ENCODE measurements around the gene ARHGEF4.

Gene ARHGEF4

DNA sequence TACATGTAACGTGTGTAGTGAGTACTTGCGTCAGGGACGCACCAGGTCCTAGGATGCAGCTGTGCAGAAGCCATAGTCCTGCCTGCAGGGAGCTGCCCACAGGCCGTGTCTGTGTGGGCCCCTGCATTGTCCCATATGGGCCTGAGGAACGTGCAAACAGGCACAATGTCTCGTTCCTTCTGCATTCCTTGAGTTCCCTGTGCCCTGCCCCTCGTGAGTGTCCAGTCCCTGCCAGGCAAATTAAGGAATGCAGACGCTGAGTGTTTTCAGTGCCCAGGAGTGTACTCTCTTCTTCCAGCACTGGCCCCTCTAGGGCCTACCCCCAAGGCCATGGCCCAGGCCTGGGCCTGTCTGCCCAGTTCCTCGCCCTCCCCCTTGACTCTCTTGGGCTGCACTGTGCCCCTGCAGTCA, 194.7 kb downstream of the ARHGEF4 start:
- H3K27me3 ChIP-seq (ENCODE audit: insufficient read depth, low read length, poor library complexity, severe bottlenecking) = no peaks in the 10 kb centered on the region
- no peaks in the 10 kb centered on the region for H3K79me2 ChIP-seq (ENCODE audit: insufficient read depth, low read length)
- H4K20me1 ChIP-seq (ENCODE audit: insufficient read depth, low read length, poor library complexity, severe bottlenecking) = no peaks in the 10 kb centered on the region

DNA sequence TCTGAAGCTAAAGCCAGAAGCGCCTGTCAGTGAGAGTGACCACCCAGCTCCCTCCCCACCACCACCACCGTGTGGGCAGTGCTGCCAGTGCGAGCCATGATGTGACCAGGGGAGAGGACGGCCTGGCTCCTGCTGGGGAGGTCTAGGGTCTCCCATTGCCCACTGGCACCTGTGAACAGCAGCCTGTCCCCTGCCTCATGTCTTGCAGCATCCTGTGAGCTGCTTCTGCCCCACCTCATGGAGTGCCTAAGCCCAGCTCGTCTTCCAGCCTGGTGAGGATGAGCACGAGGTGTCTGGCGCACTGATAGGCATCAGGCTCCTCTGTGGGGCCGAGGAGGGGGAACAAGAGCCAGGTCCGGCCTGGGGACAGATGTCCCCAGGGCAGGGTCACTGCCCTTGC, 195.2 kb downstream of the ARHGEF4 start:
- no peak overlapping the region for H3K4me3 ChIP-seq (ENCODE audit: low read length, poor library complexity, severe bottlenecking)
- no peaks in the 10 kb centered on the region for H3F3A ChIP-seq (ENCODE audit: low read depth)
- no peaks in the 10 kb centered on the region for H3K79me2 ChIP-seq (ENCODE audit: insufficient read depth, low read length)
- TF ChIP-seq, protein P1, sequence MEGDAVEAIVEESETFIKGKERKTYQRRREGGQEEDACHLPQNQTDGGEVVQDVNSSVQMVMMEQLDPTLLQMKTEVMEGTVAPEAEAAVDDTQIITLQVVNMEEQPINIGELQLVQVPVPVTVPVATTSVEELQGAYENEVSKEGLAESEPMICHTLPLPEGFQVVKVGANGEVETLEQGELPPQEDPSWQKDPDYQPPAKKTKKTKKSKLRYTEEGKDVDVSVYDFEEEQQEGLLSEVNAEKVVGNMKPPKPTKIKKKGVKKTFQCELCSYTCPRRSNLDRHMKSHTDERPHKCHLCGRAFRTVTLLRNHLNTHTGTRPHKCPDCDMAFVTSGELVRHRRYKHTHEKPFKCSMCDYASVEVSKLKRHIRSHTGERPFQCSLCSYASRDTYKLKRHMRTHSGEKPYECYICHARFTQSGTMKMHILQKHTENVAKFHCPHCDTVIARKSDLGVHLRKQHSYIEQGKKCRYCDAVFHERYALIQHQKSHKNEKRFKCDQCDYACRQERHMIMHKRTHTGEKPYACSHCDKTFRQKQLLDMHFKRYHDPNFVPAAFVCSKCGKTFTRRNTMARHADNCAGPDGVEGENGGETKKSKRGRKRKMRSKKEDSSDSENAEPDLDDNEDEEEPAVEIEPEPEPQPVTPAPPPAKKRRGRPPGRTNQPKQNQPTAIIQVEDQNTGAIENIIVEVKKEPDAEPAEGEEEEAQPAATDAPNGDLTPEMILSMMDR (conservative IDR thresholded peaks at IDR 0.05; ENCODE audit: low read length) = no peak
- TF ChIP-seq EZH2phosphoT487 (IDR thresholded peaks at IDR 0.05; ENCODE audit: borderline replicate concordance) = no peak
- H3K9me3 ChIP-seq (ENCODE audit: insufficient read depth, low read depth, low read length) = no peaks in the 10 kb centered on the region
- no peak overlapping the region for H3K4me2 ChIP-seq (ENCODE audit: low read depth, low read length, poor library complexity, severe bottlenecking)
- no peaks in the 10 kb centered on the region for H3K27me3 ChIP-seq (ENCODE audit: insufficient read depth, low read length, poor library complexity, severe bottlenecking)
- no peaks in the 10 kb centered on the region for H3K9me2 ChIP-seq (replicated peaks; ENCODE audit: low read depth, low read length)
- H3K4me1 ChIP-seq (ENCODE audit: insufficient read depth, low read length, poor library complexity, severe bottlenecking) = no peaks in the 10 kb centered on the region
- H3K9ac ChIP-seq (ENCODE audit: low read depth, low read length, poor library complexity, severe bottlenecking) = no peak overlapping the region
- no peaks in the 10 kb centered on the region for H4K20me1 ChIP-seq (ENCODE audit: insufficient read depth, low read length, poor library complexity, severe bottlenecking)
- no peak overlapping the region for H2AFZ ChIP-seq (ENCODE audit: low read length)
- H3K36me3 ChIP-seq (ENCODE audit: insufficient read depth, low read length) = no peaks in the 10 kb centered on the region

More for the DNA sequence above, 194.7 kb downstream of the ARHGEF4 start:
- no peaks in the 10 kb centered on the region for H3K36me3 ChIP-seq (ENCODE audit: insufficient read depth, low read length)
- H3K9ac ChIP-seq (ENCODE audit: low read depth, low read length, poor library complexity, severe bottlenecking) = no peak overlapping the region
- H3F3A ChIP-seq (ENCODE audit: low read depth) = no peaks in the 10 kb centered on the region
- H3K4me3 ChIP-seq (ENCODE audit: low read length, poor library complexity, severe bottlenecking) = no peak overlapping the region
- H3K9me2 ChIP-seq (replicated peaks; ENCODE audit: low read depth, low read length) = no peaks in the 10 kb centered on the region
- H3K4me2 ChIP-seq (ENCODE audit: low read depth, low read length, poor library complexity, severe bottlenecking) = no peak overlapping the region
- TF ChIP-seq EZH2phosphoT487 (IDR thresholded peaks at IDR 0.05; ENCODE audit: borderline replicate concordance) = no peak
- TF ChIP-seq, protein P1 (conservative IDR thresholded peaks at IDR 0.05; ENCODE audit: low read length) = no peak
- H2AFZ ChIP-seq (ENCODE audit: low read length) = no peak overlapping the region
- no peaks in the 10 kb centered on the region for H3K4me1 ChIP-seq (ENCODE audit: insufficient read depth, low read length, poor library complexity, severe bottlenecking)
- H3K9me3 ChIP-seq (ENCODE audit: insufficient read depth, low read depth, low read length) = no peaks in the 10 kb centered on the region

DNA sequence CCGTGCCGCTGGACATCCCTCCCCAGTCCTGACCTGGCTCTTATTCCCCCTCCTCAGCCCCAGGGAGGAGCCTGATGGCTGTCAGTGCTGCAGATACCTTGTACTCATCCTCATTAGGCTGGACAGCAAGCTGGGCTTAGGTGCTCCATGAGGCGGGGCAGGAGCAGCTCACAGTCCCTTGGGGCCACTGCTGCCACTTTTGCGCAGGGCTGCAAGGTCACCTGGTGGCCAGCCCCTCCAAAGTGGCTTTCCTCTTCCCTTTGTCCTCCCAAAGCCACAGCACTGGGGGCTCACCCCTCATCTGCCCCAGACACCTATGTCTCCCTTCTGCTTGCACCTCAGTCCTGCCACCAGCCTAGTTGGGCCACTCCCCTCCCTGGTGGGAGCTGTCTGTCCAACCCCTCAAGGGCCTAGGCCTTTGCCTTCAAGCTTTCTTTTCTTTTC, 195.7 kb downstream of the ARHGEF4 start:
- Histone ChIP-seq H3K79me2 (ENCODE audit: insufficient read depth, low read length) (no peaks in the 10 kb centered on the region), H3K4me1 (ENCODE audit: insufficient read depth, low read length, poor library complexity, severe bottlenecking) (no peaks in the 10 kb centered on the region), H3K9me3 (ENCODE audit: insufficient read depth, low read depth, low read length) (no peaks in the 10 kb centered on the region), H2AFZ (ENCODE audit: low read length) (no peak overlapping the region), H3K4me2 (ENCODE audit: low read depth, low read length, poor library complexity, severe bottlenecking) (no peak overlapping the region), H3F3A (ENCODE audit: low read depth) (no peaks in the 10 kb centered on the region), H3K9me2 (replicated peaks; ENCODE audit: low read depth, low read length) (no peaks in the 10 kb centered on the region), H3K27me3 (ENCODE audit: insufficient read depth, low read length, poor library complexity, severe bottlenecking) (no peaks in the 10 kb centered on the region), H4K20me1 (ENCODE audit: insufficient read depth, low read length, poor library complexity, severe bottlenecking) (no peaks in the 10 kb centered on the region), H3K36me3 (ENCODE audit: insufficient read depth, low read length) (no peaks in the 10 kb centered on the region), H3K9ac (ENCODE audit: low read depth, low read length, poor library complexity, severe bottlenecking) (no peak overlapping the region), H3K4me3 (ENCODE audit: low read length, poor library complexity, severe bottlenecking) (no peak overlapping the region)
- TF ChIP-seq, protein P1 (conservative IDR thresholded peaks at IDR 0.05; ENCODE audit: low read length) = no peak
- no peak for TF ChIP-seq EZH2phosphoT487 (IDR thresholded peaks at IDR 0.05; ENCODE audit: borderline replicate concordance)

Data from Loucy (cell line).